Activated gamma-delta T cell treated with anti-CD3 and anti-CD28 coated beads, Interleukin-2, amount 50 U/mL, for 16 hours (primary cell): ENCODE data around the gene GPC1.

Source experiments
- DNase-seq: peaks from one replicate; pipeline ENCODE4 v3.0.0-alpha.2; 2020; ENCODE audit warnings: low read depth

The GPC1 gene

GRCh38 chr2:240457223-240458043 lies 22.0 kb downstream of the GPC1 start:
- no peak for DNase-seq

GRCh38 chr2:240458044-240458899 lies 22.8 kb downstream of the GPC1 start:
- no peak for DNase-seq

GRCh38 chr2:240458900-240459391 lies 23.5 kb downstream of the GPC1 start:
- DNase-seq = no peak

DNA sequence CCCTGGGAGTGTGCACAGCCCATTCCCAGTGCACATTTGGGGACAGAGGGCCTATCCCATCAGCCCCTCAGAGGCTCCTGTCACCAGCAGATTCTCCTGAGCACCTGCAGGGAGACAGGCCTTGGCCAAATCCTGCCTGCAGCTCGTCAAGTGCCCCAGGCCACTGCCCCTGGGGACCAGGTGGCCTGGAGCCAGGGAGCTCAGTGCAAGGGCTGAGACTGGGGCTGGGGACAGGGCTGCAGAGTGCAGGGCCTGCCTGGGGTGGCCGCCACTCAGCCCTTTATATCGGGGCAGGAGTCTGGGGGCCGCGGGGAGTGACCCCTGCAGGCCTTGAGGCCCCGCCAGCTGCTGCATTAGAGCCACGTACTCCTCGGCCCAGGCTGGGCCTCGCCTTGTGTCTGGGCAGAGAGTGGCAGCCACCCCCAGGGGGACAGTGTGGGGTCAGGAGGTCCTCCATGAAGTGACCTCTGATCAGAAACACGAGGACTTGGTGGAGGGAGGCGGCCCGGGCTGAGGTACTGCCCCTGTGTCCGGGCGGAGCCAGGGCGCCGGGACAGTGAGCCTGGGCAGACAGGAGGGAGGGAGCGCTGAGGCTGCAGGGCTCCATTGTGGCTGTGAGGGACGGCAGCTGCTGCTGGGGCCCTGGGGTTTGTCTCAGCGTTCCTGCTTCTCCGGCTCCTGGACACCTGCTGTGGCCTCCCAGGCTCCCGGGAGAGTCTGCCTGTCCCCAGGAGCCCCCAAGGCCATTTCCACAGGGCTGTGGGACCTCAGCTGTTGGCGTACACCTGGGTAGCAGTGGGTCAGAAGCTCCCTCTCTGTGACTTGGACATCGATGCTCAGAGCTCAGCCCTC lies 24.2 kb downstream of the GPC1 start:
- no peak for DNase-seq

GRCh38 chr2:240460253-240460711 lies 24.8 kb downstream of the GPC1 start:
- no peak for DNase-seq

DNA sequence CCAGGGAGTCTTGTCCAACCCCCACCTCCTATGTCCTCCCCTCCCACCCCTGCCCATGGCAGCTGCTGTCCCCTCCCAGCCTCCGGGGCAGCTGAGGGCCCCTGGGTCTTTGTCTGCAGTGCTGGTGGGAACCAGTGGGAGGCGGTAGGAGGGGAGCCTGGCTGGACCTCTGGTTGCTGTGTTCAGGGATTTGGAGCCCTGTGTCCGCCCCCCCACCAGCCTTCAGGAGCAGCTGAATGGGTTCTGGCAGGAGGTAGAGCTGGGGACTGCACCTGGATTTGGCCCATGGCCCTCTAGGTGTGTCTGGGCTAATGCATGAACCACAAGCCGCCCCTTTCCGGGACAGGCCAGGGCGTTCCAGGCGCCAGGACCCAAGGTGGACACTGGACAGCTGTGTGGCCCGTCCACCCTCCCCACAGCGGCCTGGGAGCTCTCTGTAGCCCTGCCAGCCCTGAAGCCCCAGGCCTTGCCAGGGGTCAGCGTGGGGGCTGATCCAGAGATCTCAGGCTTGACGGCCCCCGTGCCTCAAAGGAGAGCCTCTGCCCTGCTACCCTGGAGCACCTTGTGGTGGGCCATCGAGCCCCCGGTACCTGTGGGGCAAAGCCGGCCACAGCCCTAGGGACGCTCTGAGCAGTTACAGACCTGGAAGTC lies 25.4 kb downstream of the GPC1 start:
- no peak for DNase-seq

- DNase-seq = no peak
Measured at GRCh38 chr2:240461471-240462072, 26.1 kb downstream of the GPC1 start.

DNA sequence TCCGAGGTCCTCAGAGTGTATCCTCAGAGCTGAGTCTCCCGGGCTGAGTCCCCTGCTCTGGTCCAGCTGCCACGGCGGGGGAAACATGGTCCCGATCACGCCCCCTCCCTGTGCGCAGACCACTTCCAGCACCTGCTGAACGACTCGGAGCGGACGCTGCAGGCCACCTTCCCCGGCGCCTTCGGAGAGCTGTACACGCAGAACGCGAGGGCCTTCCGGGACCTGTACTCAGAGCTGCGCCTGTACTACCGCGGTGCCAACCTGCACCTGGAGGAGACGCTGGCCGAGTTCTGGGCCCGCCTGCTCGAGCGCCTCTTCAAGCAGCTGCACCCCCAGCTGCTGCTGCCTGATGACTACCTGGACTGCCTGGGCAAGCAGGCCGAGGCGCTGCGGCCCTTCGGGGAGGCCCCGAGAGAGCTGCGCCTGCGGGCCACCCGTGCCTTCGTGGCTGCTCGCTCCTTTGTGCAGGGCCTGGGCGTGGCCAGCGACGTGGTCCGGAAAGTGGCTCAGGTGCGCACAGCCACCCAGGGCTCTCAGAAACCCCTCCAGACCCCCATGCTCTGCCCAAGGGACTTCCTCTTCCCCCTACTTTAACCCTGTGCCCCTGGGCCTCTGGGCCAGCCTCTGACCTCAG lies 26.7 kb downstream of the GPC1 start:
- DNase-seq = no peak

DNA sequence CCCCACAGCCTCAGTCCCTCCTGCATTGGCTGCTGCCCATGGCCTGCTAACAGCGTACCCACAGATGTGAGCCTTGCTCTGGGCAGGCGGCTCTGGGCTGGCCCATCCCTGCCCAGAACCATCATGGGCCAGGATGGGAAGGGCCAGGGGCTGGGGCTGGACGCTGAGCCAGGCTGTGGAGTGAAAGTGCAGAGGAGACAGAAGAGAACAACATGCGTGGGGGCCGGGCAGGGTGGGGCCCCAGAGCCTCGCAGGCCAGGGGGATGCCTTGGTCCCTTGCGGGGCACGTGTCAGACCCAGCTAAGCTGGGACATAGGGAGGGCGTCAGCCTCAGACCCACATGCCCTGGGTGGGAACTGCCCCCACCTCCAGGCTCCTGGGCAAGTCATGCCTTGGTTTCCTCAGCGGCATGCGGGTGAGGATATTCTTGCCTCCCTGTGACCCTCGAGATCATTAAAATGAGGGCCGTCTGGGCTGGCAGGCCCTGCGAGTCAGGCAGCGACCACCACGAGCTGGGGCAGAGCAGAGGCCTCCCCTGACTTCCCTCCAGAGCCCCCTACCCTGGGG lies 27.3 kb downstream of the GPC1 start:
- no peak for DNase-seq

GRCh38 chr2:240463274-240463865 lies 27.9 kb downstream of the GPC1 start:
- DNase-seq = no peak

DNA sequence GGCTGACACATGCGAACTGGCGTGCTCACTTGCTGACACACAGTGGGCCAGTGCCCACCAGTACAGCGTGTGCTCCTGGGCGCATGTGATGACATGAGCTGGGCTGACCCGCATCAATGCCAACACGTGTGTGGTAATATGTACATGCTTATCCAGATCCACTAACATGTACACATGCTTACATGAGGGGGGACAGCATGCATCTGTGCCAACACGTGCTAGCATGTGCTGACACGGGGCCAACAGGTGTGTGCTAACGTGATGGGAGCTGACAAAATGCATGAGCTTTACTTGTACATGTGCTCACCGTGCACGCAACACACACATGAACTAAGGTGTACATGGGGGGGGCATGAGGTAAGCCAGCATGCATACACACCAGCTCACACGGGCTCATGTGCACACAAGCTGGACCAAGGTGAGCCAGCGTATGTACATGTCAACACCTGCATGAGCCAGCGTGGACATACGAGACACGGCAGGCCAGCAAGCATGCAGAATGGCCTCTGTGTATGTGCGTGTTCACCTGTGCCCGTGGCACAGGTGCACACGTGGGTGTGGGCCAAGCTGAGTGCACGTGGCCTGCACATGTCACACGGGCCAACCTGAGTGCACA lies 28.5 kb downstream of the GPC1 start:
- DNase-seq = no peak

DNA sequence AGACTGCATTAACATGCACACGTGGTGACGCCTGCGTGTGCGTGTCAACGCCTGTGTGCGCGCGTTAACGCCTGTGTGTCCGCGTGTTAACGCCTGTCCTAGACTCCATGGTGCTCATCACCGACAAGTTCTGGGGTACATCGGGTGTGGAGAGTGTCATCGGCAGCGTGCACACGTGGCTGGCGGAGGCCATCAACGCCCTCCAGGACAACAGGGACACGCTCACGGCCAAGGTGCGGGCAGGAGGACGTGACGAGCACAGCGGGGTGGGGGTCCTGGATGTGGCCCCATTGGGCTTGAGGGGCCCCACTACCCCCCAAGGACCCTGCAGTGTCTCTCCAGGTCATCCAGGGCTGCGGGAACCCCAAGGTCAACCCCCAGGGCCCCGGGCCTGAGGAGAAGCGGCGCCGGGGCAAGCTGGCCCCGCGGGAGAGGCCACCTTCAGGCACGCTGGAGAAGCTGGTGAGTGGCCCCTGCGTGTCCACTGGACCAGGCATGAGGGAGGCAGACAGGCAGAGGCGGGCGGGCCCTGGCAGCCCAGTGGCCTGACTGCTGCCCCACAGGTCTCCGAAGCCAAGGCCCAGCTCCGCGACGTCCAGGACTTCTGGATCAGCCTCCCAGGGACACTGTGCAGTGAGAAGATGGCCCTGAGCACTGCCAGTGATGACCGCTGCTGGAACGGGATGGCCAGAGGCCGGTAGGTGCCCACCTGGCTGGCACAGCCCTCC lies 29.2 kb downstream of the GPC1 start:
- DNase-seq = no peak

DNA sequence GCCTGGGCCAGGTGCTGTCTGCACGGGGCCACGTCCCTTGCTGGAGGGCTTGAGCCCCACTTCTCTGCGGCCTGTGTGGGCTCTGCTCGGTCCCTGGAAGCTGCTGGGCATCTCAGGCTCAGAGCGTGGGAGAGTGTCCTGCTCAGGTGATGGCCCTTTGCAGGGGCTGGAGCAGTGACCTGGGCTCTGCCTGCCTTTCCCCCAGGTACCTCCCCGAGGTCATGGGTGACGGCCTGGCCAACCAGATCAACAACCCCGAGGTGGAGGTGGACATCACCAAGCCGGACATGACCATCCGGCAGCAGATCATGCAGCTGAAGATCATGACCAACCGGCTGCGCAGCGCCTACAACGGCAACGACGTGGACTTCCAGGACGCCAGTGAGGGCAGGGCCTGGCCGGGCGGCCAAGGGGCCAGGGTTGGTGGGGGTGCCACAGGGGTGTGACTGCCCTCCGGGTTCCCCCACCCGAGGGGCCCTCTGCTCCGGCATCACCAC lies 29.9 kb downstream of the GPC1 start:
- no peak for DNase-seq

DNA sequence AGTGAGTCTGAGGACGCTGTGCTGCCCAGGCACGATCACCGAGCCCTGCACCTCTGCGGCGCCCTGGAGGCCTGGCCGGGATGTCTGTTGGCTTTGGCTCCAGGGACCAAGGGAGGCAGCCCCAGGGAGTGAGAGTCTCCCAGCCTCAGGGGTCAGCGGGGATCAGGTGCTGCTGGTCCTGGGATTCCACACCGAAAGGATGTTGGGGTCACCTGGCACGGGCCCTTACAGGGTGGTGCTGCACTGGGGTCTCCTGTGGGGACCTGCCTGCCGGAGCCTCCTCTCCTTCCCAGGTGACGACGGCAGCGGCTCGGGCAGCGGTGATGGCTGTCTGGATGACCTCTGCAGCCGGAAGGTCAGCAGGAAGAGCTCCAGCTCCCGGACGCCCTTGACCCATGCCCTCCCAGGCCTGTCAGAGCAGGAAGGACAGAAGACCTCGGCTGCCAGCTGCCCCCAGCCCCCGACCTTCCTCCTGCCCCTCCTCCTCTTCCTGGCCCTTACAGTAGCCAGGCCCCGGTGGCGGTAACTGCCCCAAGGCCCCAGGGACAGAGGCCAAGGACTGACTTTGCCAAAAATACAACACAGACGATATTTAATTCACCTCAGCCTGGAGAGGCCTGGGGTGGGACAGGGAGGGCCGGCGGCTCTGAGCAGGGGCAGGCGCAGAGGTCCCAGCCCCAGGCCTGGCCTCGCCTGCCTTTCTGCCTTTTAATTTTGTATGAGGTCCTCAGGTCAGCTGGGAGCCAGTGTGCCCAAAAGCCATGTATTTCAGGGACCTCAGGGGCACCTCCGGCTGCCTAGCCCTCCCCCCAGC lies 30.5 kb downstream of the GPC1 start:
- no peak for DNase-seq

- DNase-seq = no peak
Measured at GRCh38 chr2:240466579-240467148, 31.2 kb downstream of the GPC1 start.

DNA sequence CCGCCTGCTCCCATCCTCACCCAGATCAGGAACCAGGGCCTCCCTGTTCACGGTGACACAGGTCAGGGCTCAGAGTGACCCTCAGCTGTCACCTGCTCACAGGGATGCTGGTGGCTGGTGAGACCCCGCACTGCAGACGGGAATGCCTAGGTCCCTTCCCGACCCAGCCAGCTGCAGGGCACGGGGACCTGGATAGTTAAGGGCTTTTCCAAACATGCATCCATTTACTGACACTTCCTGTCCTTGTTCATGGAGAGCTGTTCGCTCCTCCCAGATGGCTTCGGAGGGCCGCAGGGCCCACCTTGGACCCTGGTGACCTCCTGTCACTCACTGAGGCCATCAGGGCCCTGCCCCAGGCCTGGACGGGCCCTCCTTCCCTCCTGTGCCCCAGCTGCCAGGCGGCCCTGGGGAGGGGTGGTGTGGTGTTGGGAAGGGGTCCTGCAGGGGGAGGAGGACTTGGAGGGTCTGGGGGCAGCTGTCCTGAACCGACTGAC lies 31.7 kb downstream of the GPC1 start:
- DNase-seq = no peak

DNA sequence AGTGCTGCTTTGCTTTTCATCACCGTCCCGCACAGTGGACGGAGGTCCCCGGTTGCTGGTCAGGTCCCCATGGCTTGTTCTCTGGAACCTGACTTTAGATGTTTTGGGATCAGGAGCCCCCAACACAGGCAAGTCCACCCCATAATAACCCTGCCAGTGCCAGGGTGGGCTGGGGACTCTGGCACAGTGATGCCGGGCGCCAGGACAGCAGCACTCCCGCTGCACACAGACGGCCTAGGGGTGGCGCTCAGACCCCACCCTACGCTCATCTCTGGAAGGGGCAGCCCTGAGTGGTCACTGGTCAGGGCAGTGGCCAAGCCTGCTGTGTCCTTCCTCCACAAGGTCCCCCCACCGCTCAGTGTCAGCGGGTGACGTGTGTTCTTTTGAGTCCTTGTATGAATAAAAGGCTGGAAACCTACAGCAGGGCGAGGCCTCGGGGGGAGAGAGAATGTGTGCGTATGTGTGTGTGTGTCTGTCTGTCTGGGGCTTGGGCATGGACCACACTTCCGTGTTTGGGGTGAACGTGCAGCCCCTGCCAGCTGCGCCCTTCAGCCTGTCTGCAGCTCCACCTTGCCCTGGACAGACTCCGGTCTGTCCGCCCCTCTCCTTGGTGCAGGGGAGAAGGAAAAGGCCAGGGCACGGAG lies 32.3 kb downstream of the GPC1 start:
- DNase-seq = no peak
